HG03521 (cell line): ENCODE measurements around the gene SMAD9.

Source experiments
- ATAC-seq: cut with Tn5 transposase; IDR thresholded peaks from one replicate; pipeline ENCODE4 v1.9.1; 2021; ENCODE audit warnings: mild to moderate bottlenecking, moderate library complexity; ENCODE audit not compliant: unreplicated experiment

The SMAD9 gene

DNA sequence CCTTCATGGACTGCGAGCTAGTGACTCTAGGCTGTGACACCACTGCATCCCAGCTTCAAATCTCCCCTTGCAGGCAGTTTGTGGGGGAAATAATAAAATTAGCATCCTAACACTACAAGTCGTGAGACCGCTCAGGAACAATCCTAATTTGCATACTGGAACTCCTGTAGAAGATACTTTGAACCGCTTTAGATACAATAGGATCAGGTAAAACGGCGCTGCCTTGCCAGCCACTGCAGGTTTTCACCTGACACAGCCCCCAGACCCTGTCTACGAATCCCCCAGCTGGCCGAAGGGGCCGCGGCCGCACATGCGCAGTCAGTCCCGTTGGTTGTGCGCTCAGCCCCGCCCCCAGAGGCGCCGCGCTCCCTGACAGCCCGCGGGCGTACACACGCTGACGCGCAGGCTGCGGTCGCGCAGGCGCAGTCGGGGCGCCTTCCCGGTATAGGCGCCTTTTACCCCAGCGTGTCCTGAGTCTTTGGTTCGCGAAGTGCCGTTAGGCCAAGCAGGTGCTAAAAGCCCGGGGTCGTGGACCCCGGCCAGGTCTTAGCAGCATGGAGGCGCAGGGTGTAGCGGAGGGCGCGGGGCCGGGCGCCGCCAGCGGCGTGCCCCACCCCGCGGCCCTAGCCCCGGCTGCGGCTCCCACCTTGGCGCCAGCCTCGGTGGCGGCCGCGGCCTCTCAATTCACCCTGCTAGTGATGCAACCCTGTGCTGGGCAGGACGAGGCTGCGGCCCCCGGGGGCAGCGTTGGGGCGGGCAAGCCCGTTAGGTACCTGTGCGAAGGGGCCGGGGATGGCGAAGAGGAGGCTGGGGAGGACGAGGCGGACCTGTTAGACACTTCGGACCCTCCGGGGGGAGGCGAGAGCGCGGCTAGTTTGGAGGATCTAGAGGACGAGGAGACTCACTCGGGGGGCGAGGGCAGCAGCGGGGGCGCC, 101.0 kb downstream of the SMAD9 start, which contains the start of gene RFXAP:
RFXAP (plus strand) TSS at position 419 of the 935 bp plus-strand sequence; CDS start at position 555, 136 bp downstream.
- peak; percentile 87 for ATAC-seq

DNA sequence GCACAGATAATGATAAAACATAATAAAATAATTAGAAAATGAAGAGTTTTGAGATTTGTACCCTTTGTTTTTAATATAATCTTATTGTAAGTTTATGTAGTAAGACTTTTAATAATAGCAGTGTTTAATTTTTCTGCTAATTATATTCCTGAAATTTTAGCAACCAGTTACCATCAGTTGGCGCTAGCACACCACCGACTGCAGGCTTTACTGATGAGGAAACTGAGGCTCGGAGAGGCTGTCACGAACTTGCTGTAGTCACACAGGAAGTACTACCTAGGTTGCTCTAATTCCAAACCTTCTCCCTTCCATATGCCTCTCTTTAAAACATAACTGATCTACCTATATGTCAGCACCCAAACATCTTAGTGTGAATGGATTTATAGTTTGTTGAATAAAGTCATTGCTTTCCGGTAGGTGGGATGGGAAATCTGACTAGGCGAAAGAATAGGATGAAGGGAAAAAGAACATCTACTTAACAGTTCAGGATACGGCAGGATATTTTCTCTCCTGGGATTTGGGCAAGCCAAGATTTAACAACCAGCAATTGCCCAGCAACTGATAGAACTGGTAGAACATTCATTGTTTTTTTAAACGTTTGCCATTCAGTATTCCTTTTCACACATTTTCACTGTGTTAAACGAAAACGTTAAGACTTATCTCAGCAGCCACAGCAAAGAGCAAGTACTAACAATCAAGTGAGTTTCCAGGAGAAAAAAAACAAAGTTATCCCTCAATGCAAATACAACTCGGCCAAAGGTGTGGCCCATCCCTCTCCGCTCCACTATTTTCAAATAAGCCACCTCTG, 101.8 kb downstream of the SMAD9 start:
- ATAC-seq: no peak

DNA sequence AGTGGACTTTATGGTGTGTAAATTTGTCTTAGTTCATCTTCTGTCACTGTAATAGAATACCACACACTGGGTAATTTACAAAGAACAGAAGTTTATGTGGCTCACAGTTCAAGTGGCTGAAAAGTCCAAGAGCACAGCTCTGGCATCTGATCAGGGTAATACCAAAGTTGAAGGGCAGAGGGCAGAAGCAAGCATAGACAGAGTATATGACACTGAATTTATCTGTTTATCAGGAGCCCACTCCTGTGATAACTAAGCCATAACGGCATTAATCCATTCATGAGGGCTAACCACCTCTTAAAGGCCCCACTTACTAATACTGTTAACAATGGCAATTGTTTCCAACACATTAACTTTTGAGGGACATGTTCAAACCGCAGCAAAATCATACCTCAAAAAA, 105.0 kb downstream of the SMAD9 start:
- no peak for ATAC-seq

DNA sequence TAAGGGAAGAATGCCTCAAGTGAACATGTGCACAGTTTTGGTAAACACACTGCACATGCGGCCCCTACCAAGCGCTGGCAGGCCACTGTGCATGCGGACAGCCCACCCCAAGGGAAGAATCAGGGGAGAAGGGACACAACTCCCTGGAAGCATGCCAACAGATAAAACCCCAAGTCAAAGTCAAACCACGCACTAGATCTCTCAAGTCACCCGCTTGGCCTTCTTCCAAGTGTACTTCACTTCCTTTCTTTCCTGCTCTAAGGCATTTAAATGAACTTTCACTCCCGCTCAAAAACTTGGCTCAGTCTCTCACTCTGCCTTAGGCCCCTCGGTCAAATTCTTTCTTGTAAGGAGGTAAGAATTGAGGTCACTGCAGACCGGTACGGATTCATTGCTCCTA, 105.6 kb downstream of the SMAD9 start:
- no peak for ATAC-seq

DNA sequence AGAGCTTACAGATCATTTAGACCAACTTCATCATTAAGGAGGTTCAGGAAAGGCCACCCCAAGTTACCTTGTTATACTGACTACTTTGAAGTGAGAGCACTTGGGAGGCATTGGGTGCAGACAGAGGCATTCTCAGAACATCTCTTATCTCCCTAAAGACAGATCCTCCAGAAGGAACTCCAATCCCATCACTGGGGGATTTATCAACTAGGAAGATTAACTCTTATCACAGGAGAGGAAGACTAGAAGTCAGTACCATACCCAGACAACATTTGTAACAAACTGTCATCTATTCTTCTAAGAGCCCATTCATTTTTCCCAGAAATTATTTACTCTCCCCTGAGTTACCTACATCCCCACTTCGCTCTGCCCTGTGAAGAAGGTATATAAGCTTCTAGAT, 106.8 kb downstream of the SMAD9 start:
- ATAC-seq: no peak

DNA sequence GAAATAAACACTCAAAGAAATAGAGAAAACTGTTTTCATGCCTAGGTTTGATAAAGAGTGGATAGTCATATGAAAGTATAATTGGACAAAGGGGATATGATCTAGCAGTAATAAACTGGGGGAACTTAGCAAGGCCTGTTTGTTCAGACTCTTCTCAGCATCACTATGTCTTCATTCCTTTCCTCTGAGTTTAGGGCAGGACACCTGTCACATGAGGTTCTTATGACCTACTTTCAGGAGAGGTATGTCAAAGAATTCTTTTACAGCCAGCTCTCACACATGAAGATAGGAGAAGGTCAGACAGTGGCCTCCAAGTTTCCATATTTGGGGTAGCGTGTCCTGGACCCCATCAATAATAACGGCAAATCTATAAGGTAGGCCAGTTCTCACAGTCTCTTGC, 112.4 kb downstream of the SMAD9 start:
- no peak for ATAC-seq

DNA sequence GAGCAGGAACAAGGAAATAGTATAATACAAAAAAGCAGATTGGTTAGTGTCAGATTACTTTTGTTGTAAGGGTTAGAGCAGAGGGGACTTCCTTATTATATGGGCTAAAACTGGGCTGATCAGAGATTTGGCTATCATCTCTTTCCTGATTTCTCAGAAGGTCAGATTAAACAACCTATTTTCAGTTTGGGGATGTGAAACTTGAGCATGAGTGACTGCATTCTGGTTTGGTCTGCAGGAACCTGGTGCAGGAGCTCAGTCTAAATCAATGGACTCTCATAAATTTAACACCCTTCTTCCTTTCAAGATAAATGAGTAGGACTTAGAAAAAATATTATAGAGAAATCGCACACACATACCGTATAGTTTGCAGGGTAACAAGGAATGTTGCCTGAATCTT, 113.9 kb downstream of the SMAD9 start:
- ATAC-seq: no peak

DNA sequence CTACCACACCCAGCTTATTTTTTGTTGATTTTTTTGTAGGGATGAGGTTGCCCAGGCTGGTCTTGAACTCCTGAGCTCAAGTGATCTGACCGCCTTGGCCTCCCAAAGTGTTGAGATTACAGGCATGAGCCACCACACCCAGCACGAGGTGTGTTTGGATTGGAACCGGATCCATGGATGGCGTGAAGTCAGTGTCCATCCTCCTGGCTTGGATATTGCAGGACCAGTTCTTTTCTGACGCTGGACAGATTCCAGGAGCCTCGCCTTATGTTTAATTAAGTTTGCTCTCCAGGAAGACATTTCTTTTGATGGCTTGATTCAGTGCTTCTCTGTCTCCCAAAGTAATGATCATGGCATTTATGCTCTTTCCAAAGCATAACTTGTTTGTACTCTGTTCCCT, 115.5 kb downstream of the SMAD9 start:
- no peak for ATAC-seq

DNA sequence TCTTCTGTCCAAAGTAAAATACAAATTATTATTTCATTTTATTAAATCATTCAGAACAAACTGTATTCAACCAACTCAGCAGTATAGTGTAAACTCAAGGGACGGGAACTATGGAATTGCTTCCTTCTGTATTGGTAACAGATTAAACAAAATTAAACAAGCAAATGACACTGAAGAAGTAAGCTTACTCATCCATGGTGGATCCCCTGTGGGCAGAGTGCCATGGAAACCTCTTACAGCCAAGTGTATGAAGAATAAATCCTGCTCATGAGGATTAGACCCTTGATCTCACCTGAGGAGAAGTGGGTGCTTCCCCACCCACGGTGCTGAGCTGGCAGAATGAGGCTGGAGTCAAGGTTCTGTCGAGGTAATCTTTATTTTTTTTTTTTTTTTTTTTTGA, 119.0 kb downstream of the SMAD9 start:
- ATAC-seq: no peak

DNA sequence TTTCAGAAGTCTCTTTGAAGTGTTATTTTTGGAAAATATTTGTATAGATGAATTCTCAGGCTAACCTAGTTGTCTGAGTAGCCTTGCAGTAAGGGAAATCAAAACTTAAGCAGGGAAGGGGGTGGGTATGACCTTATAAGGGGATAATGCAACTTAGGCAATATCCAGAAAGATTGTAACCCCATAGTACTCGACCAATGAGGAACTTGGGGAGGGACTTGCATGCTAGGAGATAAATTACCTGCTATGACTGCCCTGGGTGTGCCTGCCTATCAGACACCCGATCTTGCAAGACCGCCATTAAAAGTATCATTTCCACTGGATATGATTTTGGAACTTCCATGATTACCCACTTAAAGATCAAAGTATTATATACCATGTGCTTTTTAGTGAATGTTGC, 124.0 kb downstream of the SMAD9 start:
- ATAC-seq: no peak

DNA sequence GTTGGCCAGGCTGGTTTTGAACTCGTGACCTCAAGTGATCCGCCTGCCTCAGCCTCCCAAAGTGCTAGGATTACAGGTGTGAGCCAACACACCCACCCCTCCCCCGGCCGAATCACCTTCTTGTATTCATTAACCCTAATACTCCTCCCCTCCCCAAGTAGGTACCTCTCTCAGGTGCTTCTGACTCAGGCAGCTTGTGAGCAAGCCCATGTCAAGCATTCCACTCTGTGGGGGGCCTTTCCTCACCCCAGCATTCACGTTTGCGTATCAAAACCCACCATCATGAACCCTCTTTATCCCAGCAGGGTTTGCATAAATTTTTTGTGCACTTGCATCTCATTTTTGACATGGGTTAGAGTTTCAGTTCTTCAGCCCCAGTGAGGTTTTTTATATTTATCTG, 124.6 kb downstream of the SMAD9 start:
- ATAC-seq: no peak
